GM21737 (cell line): ENCODE measurements around the gene RARS1.

Experiments
- ATAC-seq: cut with Tn5 transposase; IDR thresholded peaks from one replicate; pipeline ENCODE4 v1.9.1; 2021; ENCODE audit warnings: mild to moderate bottlenecking, moderate library complexity; ENCODE audit not compliant: unreplicated experiment

The RARS1 gene

DNA sequence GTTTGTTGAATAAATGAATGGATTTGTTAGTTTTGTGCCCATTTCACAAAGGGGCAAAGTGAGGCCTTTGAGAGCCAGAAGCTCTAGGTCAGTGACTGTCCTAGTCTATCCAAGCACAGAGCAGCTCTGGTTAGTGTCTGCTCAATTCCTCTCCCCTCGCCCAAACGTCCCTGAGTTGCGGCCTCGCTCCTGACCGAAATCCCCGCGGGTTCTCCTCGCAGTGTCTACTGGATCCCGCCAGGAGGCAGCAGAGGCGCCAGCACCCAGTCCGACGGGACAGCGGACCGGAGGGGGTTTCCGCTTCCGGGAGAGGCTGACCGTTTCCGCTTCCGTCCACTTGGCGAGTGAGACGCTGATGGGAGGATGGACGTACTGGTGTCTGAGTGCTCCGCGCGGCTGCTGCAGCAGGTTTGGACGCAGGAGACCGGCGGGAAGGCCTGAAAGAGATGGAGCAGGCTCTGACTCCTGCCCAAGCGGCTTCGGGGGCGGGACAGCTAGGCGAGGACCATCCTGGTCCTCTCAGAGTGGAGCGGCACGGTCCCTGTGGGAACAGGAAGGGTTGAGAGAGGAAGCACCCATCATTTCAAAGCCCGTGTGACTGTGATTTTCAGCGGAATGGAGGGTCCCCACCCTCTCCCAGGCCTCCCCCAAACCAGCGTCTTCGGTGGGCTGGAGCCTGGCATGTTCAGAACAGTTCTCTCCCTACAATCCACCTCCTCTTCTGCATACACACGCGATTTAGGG, at the start of gene RARS1:
TSS of gene RARS1 (plus strand) at position 336 of the 744 bp plus-strand sequence. CDS start at position 364, 28 bp downstream.
- ATAC-seq: peak; percentile 82

DNA sequence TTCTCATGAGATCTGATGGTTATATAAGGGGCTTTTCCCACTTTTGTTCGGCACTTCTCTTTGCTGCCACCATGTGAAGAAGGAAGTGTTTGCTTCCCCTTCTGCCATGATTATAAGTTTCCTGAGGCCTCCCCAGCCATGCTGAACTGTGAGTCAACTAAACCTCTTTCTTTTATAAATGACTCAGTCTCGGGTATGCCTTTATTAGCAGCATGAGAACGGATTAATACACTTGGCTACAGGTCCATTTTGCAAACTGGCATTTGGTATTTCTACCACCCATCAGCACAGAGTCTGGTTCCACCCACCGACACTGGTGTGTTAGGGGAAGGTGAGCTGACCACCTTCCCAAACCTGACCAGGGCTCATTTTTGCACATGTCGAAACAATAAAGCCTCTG, 47.9 kb upstream of the RARS1 start:
- ATAC-seq: no peak

DNA sequence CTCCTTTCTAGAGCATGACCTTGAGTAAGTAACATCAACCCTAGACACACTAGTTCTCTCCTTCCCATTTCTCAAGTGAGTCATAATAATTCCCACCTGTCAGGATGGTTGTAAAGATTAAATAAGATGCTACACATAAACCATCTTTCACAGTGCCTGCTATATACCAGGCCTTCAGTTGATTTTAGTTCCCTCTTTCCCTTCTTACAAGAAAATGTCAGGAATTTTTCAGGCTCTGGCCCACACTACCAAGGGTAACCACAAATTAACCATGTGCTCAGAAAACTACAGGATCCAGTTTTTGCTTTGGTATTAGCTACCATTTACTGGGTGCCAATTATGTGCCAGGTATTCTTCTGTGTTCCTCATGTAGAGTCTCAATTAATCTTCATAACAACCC, 42.7 kb upstream of the RARS1 start:
- no peak for ATAC-seq

DNA sequence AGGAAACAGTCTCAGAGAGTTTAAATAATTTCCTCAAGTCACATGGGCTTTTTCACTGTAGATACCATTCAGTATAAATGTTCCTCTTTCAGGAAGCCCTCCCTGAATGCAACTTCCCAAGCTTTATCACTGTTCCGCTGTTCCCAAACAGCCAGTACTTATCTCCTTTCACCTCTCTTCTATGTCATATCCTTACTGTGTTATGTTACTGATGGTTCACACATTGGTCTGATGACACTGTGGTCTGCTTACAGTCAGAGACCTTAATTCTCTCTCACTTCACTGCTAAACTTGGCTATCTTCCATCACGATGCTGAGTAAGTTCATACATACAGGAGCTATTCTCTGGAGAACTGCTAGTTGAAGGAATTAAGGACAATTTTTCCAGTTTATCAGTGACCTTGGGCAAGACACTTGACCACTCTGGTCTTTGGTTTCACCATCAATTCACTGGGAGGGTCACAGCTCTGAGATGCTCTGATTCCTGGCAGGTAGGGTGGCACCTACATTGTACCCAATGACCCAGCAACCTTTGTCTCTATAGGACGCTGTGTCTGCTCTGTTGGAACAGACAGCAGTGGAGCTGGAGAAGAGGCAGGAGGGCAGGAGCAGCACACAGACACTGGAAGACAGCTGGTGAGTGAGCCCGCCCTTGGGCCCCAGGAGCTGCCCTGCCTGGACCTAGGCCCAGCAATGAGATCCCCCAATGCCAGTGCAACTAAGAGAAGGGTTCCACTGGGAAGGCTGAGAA, 42.1 kb upstream of the RARS1 start:
- ATAC-seq: no peak

DNA sequence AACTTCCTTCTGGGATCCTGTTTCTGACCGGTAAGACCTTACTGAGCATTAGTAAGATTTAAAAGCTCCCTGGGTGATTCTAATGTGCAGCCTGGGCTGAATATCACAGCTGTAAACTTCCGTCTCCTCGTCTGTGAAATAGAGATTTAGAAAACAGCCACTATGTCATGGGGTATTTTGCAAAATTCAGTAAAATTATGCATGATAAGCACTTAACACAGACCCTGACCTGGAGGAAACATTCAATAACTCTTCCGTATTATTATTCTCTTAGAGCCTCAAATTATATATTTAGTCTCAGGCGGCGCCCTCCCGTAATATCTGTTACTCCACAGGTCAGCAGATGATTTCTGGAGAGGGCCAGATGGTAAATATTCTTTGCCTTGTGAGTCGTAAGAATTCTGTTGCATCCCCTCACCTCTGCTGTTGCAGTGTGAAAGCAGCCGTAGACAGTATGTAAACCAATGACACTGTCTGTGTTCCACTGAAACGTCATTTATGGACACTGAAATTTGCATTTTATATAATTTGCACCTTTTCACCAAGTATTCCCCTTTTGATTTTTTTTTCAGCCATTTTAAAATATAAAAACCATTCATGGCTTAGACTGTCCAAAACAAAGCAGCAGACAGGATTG, 39.2 kb upstream of the RARS1 start:
- ATAC-seq: no peak

DNA sequence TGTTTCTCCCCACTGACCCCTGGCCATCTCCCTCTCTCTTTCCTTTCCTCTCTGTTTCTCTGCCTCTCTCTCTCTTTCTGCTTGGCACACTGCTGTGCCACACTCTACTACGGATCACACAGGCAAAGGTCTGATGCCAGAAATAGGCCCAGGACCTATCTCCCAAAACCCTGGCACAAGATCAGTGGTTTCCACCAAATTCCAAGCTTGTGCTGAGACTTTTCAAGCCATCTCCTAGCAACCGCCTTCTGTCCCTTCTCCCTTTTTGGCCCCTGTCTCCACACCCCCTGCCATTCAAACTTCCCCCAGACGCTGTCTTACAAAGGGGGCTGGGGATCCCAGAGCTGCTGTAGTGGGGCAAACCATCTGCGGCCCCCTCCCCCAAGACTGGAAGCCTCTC, 38.5 kb upstream of the RARS1 start:
- ATAC-seq: no peak

DNA sequence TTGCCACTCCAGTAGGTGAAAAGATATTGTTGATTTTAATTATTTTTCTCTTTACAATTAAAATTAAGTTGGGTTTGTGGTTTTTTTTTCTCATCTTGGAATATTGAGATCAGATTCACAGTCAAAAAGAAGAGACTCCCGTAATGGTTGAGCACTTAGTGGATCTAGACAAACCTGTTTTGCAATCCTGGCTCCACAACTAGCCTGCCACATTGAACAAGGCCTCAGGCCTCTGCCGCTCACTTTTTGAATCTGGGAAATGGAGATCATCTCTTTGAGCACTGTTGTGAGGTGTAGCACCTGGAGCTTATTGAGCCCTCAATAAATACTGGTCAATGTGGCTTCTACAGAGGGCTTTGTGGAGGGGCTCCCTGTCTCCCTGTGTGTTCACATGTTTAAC, 37.1 kb upstream of the RARS1 start:
- no peak for ATAC-seq

DNA sequence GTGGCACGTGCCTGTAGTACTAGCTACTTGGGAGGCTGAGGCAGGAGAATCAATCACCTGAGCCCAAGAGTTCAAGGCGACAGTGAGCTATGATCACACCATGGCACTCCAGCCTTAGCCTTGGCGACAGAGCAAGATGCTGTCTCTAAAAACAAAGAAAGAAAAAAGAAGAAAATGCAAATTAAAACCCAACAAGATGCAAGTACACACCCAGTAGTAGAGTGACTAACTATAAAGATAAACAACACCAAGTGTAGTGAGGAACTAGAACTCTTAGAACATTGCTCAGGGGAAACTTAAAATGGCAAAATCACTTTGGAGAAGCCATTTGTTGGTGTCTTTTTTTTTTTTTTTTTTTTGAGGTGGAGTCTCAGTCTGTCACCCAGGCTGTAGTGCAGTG, 34.7 kb upstream of the RARS1 start:
- no peak for ATAC-seq

DNA sequence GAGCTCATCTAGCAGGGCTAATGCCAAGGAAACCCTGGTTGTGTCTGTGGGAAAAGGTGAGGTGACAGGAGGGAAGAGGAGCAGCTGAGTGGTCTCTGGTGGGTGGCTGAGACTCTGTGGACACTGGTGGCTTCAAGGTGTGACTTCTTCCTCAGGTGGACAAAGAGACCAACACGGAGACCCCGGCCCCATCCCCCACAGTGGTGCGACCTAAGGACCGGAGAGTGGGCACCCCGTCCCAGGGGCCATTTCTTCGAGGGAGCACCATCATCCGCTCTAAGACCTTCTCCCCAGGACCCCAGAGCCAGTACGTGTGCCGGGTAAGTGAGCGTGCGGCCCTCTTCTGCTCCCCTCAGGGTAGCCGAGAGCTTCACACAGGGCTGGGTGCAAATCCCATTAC, 31.1 kb upstream of the RARS1 start:
- no peak for ATAC-seq

DNA sequence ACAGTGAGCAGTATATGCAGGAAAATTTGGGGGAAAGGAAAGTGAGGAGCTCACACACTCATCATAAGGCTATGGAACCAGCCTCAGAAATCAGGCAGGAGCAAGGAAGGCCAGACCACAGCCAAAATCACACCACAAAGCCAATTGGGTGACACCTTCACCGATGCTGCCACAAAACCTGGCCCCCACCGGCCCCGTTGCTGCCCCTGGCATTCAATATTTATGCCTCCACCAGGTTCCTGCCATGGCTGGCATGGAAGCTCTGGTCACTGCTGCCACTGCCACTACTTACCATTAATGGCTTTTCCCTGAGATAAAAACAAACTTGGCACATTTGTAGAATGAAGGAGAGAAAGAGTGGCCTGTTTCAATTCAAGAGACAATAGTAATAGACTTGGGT, 28.7 kb upstream of the RARS1 start:
- no peak for ATAC-seq

DNA sequence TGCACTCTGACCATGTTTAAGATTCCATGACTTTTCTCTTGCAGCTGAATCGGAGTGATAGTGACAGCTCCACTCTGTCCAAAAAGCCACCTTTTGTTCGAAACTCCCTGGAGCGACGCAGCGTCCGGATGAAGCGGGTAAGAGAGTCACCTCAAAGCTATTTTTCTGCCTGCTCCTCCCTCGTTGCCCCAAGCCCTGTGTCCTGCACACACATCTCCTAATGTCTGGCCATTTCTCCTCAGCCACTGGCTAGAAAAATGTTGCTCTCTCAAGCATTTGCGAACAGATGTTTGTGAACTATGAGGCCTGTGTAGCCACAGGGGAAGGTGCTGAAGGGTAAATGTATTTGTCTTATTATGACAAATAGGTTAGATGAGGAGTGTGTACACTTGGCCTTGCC, 25.7 kb upstream of the RARS1 start:
- ATAC-seq: no peak

DNA sequence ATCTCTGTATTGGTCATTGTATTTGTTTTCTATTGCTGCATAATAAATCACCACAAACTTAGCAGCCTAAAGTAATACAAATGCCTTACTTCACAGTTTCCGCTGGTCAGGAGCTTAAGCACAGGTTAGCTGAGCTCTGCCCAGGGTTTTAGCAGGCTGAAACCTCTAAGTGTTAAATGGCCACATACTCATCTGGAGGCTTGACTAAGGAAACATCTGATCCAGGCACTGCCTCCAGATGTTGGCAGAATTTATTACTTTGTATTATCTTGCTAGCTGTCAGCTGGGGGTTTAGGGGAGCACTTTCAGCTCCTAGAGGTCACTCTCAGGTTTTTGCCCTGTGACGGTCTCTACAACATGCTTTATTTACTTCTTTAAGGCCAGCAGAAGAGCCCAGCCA, 23.2 kb upstream of the RARS1 start:
- ATAC-seq: no peak

DNA sequence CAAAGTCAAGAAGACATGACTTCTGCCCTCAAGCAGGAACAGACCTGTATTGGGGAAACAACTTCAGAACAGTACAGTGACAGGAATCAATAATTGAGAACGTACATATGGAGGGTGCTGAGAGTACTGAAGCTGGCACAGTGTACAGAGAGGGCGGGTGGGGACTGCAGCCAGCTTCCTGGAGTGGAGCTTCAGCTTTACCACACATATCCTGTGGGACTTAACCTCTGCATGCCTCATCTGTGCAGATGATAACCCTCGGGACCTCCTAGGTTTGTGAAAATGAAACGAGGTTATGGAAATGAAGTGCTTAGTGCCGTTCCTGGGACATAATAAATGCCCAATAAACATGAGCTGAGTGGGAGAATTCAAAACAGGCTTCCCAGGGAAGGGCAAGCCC, 22.1 kb upstream of the RARS1 start:
- ATAC-seq: peak; percentile 80

DNA sequence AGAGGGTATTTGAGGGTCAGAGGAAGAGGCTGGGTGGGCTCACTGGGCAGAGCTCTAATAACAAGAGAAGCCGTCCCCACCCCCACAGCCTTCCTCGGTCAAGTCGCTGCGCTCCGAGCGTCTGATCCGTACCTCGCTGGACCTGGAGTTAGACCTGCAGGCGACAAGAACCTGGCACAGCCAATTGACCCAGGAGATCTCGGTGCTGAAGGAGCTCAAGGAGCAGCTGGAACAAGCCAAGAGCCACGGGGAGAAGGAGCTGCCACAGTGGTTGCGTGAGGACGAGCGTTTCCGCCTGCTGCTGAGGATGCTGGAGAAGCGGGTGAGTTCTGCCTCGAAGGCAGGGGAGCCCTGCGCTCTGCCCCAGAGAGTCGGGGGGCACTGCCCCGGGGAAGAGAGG, 21.6 kb upstream of the RARS1 start:
- ATAC-seq: no peak

DNA sequence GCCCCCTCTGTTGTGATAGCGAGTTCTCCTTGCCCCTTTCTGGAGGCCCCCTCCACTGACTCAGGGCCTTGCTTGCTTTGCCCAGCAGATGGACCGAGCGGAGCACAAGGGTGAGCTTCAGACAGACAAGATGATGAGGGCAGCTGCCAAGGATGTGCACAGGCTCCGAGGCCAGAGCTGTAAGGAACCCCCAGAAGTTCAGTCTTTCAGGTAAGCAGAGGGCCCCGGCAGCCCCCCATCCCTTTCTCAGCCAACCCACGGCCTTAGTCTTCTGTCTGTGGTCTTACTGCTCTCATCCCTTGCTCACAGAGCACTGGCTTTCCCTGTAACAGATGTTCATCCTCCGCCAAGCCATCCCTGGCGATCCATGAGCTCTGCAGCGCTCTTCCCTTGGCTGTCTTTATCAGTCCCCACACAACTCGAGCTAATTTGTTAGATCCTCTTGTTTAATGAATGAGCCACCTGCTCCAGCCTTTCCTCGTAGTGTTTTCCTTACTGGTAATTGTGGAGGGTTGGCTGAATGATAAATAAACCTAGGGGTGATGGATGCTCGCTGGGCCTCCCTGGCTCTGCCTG, 18.4 kb upstream of the RARS1 start:
- no peak for ATAC-seq

DNA sequence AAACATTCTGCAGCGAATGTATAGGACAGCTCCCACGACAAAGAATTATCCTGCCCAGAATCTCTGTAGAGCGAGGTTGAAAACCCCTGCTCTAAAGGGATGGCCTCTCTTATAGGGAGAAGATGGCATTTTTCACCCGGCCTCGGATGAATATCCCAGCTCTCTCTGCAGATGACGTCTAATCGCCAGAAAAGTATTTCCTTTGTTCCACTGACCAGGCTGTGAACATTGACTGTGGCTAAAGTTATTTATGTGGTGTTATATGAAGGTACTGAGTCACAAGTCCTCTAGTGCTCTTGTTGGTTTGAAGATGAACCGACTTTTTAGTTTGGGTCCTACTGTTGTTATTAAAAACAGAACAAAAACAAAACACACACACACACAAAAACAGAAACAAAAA, 17.4 kb upstream of the RARS1 start:
- no peak for ATAC-seq

DNA sequence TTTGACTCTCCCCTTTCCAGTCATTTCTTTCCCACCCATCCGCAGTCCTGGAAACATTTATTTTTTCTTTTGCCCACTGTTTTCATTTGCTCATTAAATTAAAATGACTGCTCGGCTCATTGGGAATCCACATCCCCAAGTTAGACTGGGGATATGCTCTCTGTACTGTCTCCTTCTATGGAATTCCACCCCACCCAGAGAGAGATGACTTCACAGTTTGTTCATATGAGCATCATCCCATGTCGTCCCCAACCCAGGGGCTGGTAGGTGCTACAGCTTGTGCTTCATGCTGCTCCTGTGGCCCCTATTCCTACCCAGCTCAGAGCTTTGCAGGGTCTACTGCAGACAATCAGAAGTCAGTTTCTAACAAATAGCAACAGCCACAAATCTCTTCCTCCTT, 16.5 kb upstream of the RARS1 start:
- ATAC-seq: no peak

DNA sequence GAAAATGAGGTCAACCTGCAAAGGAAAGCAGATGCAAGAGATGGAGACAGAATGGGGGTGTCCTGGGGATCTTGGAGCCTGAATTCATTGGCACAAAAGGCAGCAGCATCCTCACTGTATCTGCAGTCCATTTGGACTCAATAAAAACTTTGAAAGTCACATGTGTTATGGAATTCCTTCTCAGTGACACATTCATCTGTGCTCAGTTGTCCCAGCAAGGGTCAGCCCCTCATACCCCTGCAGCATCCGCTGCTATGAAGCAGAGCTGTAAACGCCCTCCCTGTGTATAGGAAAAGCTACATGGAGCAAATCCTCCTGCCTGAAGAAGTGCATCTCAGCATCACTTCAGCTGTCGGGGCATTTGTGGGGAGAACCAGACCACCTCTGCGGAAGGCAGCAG, 14.5 kb upstream of the RARS1 start:
- no peak for ATAC-seq

DNA sequence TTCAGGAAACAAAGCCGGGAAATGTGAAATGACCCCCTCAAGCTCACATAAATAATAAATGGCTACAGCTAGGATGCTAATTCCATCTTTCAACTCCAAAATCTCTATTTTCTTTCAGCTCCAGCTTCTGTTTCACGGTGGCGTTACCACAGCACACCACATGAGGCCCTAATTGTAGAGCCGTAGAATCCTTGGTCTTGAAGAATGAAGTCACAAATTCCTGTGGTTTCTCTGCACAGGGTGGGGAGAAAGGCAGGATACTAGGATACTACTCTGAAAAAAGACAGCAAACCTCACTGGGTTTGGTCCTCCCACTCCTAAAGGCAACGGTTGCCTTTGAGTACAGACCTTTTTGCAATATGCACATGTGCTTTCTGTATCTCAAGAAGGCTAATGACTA, 13.9 kb upstream of the RARS1 start:
- ATAC-seq: no peak

DNA sequence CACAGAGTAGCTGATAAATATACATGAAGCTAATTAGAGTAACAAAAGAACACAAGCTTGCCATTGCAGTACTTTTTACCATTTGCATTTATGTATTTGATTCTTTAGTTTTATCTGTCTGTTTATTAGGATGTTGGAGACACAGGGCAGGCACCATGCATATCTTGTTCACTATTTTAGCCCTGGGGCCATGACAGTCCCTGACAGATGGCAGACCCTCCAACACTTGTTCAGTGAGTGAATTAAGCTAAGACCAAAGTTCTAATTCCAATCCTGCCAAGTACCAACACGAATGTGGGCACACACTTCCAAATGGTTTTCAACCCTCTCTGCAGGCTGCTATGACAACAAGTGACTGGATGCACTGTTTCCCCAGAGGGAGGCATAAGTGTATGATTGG, 12.0 kb upstream of the RARS1 start:
- ATAC-seq: no peak

DNA sequence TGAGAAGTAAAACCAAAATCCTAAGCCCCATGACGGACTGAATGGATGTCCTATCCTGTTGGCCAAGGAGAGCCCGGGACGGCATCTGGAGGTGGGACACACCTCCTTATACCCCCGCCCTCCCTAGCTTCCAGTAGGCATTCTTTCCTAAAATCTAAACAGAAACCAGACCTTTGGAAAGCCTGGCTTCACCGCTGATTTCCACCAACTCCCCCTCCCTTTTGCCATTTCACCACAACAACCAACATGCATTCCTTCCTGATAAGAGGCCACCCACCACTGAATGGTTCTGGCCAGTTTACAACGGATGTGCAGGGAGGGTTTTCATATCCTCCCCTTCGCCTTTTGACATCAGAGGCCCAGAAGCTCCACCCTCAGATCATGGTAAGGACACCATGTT, 9.2 kb upstream of the RARS1 start:
- no peak for ATAC-seq

DNA sequence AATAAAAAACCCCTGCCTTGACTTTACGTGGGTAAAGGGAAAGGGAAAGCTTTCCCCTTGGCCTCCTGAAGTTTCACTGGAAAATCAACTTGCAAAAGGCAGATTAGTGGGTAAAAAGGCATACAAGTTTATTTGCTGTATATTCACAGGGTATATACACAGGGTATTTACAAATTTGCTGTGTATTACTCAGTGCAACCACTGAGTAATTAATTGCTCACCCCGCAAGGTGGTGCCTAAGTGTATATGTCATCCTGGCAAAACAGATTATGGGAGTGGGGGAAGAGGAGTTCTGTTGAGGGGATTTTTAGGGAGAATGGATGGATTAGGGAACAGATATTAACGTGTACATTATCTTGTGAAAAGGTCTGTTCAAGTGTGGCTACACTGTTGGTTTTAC, 7.1 kb upstream of the RARS1 start:
- no peak for ATAC-seq
